Stomach (tissue), 9 donors: ENCODE results near the gene SLC38A2. TPM values are rescaled to one million over a fixed set of nuclear protein-coding genes. Genes with fewer than 3 reads are reported as not detected.

Experiments
- DNase-seq, 2 donors: peaks; one replicate each; pipeline versions ENCODE4 v3.0.0 to v3.0.0-alpha.2; 2013 to 2019
- H3K27ac ChIP-seq, 5 donors: fragments of 200-600 bp in 4 of 5; sonication (generic) in 4 of 5; one replicate each; pipeline ENCODE4 v1.5.1; 2013 to 2019; ENCODE audit warnings: mild to moderate bottlenecking in 1 of 5, moderate library complexity in 1 of 5
- H3K27me3 ChIP-seq, 3 donors: fragments of 200-600 bp; sonication (generic); one replicate each; pipeline ENCODE4 v1.5.1; 2017 to 2019; ENCODE audit warnings: mixed run types in 1 of 3
- H3K36me3 ChIP-seq, 4 donors: fragments of 200-600 bp; sonication (generic); 1 replicate in 3 of 4; 2 replicates in 1 of 4; pipeline ENCODE4 v1.5.1; 2016 to 2019
- H3K4me1 ChIP-seq, 4 donors: fragments of 200-600 bp; sonication (generic); one replicate each; pipeline ENCODE4 v1.5.1; 2016 to 2019
- H3K4me3 ChIP-seq, 4 donors: fragments of 200-600 bp; sonication (generic) in 3 of 4; one replicate each; pipeline ENCODE4 v1.5.1; 2016 to 2019; ENCODE audit warnings: mild to moderate bottlenecking in 1 of 4
- H3K9me3 ChIP-seq, 4 donors: fragments of 200-600 bp; sonication (generic); one replicate each; pipeline ENCODE4 v1.5.1; 2016 to 2019
- EP300 ChIP-seq: sonication (generic); formaldehyde crosslinking; IDR thresholded peaks from one replicate; pipeline ENCODE4 v1.6.1; 2017; ENCODE audit warnings: antibody characterized with exemption
- POLR2A ChIP-seq, 4 donors: fragments of 450-650 bp; IDR thresholded peaks; one replicate each; pipeline ENCODE4 v1.6.1; 2016; ENCODE audit warnings: antibody characterized with exemption in 4 of 4, control low read depth in 2 of 4, mild to moderate bottlenecking in 1 of 4, moderate library complexity in 1 of 4
- POLR2AphosphoS5 ChIP-seq, 3 donors: sonication (generic); formaldehyde crosslinking; IDR thresholded peaks; one replicate each; pipeline ENCODE4 v1.6.1; 2016; ENCODE audit warnings: antibody characterized with exemption in 3 of 3
- WGBS, 5 donors: extraction: QIAGEN DNeasy Blood & Tissue Kit in 3 of 5; methylation state at CpG; one replicate each; pipeline versions ENCODE4 v1.1.5 to v1.1.7; 2013 to 2018; 5-methylcytosine and 5-hydroxymethylcytosine counted together
- intact Hi-C: fragments of 100-400 bp; cut with DNase I; formaldehyde crosslinking; loops from one replicate; pipeline ENCODE4 v1.15.1; 2023; ENCODE audit warnings: low total_unique reads
- polyA plus RNA-seq, 3 donors: library from polyadenylated mRNA; stranded (reverse); fragments of 200-250 nt; gene quantifications; one replicate each; pipeline ENCODE4 v1.2.3, GENCODE V29; 2013
- total RNA-seq, 5 donors: library from RNA; depleted of rRNA; stranded (reverse); fragments of >200 nt; gene quantifications; one replicate each; pipeline versions ENCODE4 v1.1.0 to v1.2.3, GENCODE V29; 2014 to 2016
- TF ChIP-seq, protein P1 (sequence below), 7 experiments: fragments of 450-650 bp in 4 of 7; fragments of 200-600 bp in 3 of 7; sonication (generic) in 3 of 7; IDR thresholded peaks; one replicate each; pipeline ENCODE4 v1.5.1; 2016 to 2019; ENCODE audit warnings: antibody characterized with exemption in 7 of 7, control low read depth in 2 of 7, mild to moderate bottlenecking in 1 of 7
- donor health status: healthy with polysubstance abuse.
- donor health status: Bipolar disorder and iron deficiency.
- donor health status: healthy.

The SLC38A2 gene
- total and polyA plus RNA-seq, 8 donors, result 26.6 to 716 (median 157) TPM

DNA sequence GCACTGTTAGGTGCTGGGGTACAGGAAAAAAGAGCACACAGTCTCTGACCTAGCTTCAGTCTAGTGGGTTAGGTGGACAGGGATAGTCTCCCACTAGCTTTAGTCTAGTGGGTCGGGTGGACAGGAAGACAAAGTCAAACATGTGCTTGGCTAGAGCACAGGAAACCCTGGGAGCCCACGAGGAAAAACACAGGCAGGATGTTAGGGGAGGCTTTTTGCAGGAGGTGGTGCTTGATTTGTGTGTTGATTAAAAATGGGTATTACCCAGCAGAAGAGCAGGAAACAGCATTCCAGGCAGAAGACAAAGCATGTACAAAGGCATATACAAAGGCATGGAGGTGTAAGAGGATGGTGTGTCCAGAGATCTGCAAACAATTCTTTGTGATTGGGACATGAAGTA lies 23.3 kb downstream of the SLC38A2 start:
- 42 to 71% (median 45%) methylated on average over 2 of the region's 2 CpGs for WGBS, 5 donors
- intact Hi-C loops, result loop anchor here (10.0 kb wide), 1 partner anchor 306 kb away; no protein-coding TSS in a partner anchor
- Histone ChIP-seq H3K9me3 (no peaks in the 10 kb centered on the region), H3K27ac (no peak overlapping the region), H3K4me3 (no peak overlapping the region), H3K27me3 (no peaks in the 10 kb centered on the region), H3K36me3 (no peaks in the 10 kb centered on the region), H3K4me1 (no peaks in the 10 kb centered on the region)
- DNase-seq, result no peak
- TF ChIP-seq POLR2A (IDR thresholded peaks at IDR 0.05), result no peak
- TF ChIP-seq, protein P1, sequence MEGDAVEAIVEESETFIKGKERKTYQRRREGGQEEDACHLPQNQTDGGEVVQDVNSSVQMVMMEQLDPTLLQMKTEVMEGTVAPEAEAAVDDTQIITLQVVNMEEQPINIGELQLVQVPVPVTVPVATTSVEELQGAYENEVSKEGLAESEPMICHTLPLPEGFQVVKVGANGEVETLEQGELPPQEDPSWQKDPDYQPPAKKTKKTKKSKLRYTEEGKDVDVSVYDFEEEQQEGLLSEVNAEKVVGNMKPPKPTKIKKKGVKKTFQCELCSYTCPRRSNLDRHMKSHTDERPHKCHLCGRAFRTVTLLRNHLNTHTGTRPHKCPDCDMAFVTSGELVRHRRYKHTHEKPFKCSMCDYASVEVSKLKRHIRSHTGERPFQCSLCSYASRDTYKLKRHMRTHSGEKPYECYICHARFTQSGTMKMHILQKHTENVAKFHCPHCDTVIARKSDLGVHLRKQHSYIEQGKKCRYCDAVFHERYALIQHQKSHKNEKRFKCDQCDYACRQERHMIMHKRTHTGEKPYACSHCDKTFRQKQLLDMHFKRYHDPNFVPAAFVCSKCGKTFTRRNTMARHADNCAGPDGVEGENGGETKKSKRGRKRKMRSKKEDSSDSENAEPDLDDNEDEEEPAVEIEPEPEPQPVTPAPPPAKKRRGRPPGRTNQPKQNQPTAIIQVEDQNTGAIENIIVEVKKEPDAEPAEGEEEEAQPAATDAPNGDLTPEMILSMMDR (IDR thresholded peaks at IDR 0.05), result no peak
- no peak for TF ChIP-seq POLR2AphosphoS5 (IDR thresholded peaks at IDR 0.05)
- TF ChIP-seq EP300, result no peak

DNA sequence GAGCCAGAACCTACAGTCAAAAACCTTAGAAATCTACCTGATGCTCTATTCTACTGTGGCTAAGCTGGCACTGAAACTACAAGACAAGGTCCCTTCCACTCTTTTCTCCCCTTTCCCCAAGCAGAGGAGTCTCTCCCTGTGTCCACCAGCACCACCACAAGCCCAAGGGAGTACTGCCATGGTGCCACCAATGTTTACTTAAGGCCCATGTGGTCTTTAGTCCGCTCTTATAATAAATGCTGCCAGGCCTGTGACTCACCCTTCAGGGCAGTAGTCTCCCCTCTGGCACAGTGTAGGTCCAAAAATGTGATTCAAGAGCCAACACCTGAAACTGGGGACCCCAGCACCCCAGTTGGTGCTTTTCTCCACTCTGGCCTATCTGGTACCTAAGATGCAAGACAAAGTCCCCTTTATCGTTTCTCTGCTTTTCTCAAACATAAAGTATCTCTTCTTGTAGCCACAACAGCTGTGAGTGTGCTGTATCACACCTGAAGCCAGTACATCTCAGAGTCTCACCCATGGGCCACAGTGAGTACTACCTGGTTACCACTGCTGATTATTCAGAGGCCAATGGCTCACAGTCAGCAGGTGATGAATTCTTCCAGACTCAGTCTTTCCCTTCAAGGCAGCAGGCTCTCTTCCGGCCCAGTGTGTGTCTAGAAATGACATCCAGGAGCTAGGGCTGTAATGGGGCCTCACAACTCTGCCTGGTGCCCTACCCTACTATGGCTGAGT lies 29.3 kb downstream of the SLC38A2 start:
- DNase-seq, result peak in 1 of 2 donors; percentile 27
- H3K27ac ChIP-seq, result peak overlapping the region; percentile 22 to 69 (median 44)
- WGBS, 5 donors, result 69 to 80% (median 76%) methylated on average over 3 of the region's 3 CpGs
- H3K4me1 ChIP-seq, result peaks cover 0 to 14% (median 11%) of the 10 kb centered on the region in 4 donors
- no peak overlapping the region for H3K4me3 ChIP-seq
- no peaks in the 10 kb centered on the region for H3K27me3 ChIP-seq
- no peaks in the 10 kb centered on the region for H3K36me3 ChIP-seq
- no peaks in the 10 kb centered on the region for H3K9me3 ChIP-seq
- TF ChIP-seq EP300 (no peak), POLR2A (IDR thresholded peaks at IDR 0.05) (no peak), POLR2AphosphoS5 (IDR thresholded peaks at IDR 0.05) (no peak)
- TF ChIP-seq, protein P1 (IDR thresholded peaks at IDR 0.05), result no peak
- intact Hi-C loops, result loop anchor here (10.0 kb wide), 1 partner anchor 312 kb away; no protein-coding TSS in a partner anchor

DNA sequence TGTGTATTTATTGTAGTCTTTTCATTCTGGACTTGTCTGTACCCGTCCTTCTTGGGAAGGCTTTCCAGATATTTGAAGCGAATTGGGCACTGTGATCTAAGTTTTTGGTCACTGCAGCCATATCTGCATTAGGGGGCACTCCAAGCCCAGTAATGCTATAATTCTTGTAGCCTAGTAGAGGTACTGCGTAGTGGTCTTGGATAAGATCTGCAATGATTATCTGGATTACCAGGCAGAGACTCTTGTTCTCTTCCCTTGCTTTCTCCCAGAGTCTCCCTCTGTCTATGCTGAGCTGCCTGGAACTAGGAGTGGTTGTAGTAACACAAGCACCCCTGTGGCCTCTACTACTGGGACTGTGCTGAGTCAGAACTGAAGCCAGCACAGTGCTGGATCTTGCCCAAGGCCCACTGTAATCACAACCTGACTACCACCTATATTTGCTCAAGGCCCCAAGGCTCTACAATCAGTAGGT lies 30.0 kb downstream of the SLC38A2 start:
- H3K4me1 ChIP-seq, result peaks cover 0 to 14% (median 11%) of the 10 kb centered on the region in 4 donors
- peak in 1 of 3 donors; percentile 39 for TF ChIP-seq POLR2AphosphoS5 (IDR thresholded peaks at IDR 0.05)
- TF ChIP-seq EP300, result no peak
- no peak for TF ChIP-seq POLR2A (IDR thresholded peaks at IDR 0.05)
- TF ChIP-seq, protein P1 (IDR thresholded peaks at IDR 0.05), result peak in 3 of 7 experiments; percentile 42 to 70 (median 55)
- WGBS, 5 donors, result 25 to 34% (median 32%) methylated on average over 3 of the region's 3 CpGs
- no peak overlapping the region for H3K4me3 ChIP-seq
- peak overlapping the region in 3 of 5 donors; percentile 27 to 69 (median 45) for H3K27ac ChIP-seq
- H3K9me3 ChIP-seq, result no peaks in the 10 kb centered on the region
- DNase-seq, result peak; percentile 62 to 67
- intact Hi-C loops, result loop anchor here (10.0 kb wide), 1 partner anchor 312 kb away; no protein-coding TSS in a partner anchor
- no peaks in the 10 kb centered on the region for H3K36me3 ChIP-seq
- no peaks in the 10 kb centered on the region for H3K27me3 ChIP-seq

DNA sequence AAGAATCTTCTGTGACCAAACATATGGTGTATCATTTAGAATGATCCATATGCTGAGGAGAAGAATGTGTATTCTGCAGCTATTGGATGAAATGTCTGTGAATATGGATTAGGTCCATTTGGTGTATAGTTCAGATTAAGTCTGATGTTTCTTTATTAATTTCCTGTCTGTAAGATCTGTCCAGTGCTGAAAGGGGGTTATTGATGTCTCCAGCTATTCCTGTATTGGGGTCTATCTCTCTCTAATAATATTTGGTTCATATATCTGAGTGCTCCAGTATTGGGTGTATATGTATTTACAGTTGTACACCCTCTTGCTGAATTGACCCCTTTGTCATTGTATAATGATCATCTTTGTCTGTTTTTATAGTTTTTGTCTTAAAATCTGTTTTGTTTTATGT lies 33.5 kb downstream of the SLC38A2 start:
- Histone ChIP-seq H3K4me3 (no peak overlapping the region), H3K4me1 (peaks cover 0 to 14% (median 11%) of the 10 kb centered on the region in 4 donors), H3K36me3 (no peaks in the 10 kb centered on the region), H3K9me3 (no peaks in the 10 kb centered on the region), H3K27ac (no peak overlapping the region), H3K27me3 (no peaks in the 10 kb centered on the region)
- intact Hi-C loops, result no loop called here
- no peak for DNase-seq
- TF ChIP-seq, protein P1 (IDR thresholded peaks at IDR 0.05), result no peak
- TF ChIP-seq POLR2AphosphoS5 (IDR thresholded peaks at IDR 0.05), result no peak
- TF ChIP-seq POLR2A (IDR thresholded peaks at IDR 0.05), result no peak
- no peak for TF ChIP-seq EP300
